HG03025 (cell line): ENCODE data around the gene KANSL1.

Source experiments
- ATAC-seq: cut with Tn5 transposase; IDR thresholded peaks from one replicate; pipeline ENCODE4 v1.9.1; 2021; ENCODE audit warnings: mild to moderate bottlenecking, moderate library complexity; ENCODE audit not compliant: unreplicated experiment, low FRiP score

KANSL1 gene

DNA sequence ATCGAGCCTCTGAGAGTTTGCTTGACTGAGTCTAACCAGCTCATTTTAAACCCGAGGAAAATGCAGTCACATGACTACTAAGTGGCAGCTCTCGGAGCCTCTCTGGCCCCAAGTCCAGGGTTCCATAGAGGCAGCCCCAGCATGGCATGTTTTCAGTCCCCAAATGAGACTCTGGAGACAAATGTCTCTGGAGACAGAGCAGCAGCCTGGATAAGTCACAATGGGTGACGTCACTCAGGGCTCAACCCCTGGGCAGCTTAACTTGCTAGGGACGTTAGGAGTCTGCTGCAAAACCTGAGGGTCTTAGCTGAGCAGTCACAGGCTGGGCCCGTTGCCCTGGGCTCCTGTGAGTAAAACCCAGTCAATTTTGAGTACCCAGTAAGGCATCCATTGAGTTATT, 201.1 kb downstream of the KANSL1 start:
- no peak for ATAC-seq

DNA sequence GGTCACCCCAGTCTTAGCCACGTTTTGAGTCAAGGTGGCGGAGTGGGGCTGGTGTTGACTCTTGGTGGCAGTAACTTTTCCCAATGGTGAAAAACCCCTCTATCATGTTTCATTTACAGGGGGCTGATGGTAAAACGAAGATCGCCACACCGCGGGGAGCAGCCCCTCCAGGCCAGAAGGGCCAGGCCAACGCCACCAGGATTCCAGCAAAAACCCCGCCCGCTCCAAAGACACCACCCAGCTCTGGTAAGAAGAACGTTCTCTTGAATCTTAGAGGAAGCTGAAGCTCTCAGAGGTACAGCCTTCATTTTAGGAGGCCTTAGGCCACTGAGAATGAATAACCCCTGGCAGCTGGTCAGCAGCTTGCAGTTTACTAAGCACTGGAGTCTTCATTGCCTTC, 201.9 kb downstream of the KANSL1 start:
- no peak for ATAC-seq

DNA sequence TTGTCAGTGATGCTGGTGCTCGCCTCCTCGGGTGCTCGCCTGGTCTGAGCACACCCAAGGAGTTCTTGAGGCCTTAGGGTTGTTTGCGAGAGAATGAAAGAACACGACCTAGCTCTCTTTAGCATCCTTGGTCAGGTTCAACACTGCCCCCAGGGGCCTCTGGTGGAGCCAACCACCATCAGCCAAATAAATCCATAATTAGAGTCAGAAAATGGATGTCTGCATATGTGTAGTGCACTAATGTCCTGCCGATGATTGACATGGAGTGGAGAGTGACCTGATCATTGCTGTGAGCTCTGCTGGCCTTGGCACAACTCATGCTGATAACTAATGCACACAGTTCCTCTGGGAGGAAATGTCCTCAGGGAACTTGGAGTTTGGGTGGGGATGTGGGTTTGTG, 202.3 kb downstream of the KANSL1 start:
- no peak for ATAC-seq

DNA sequence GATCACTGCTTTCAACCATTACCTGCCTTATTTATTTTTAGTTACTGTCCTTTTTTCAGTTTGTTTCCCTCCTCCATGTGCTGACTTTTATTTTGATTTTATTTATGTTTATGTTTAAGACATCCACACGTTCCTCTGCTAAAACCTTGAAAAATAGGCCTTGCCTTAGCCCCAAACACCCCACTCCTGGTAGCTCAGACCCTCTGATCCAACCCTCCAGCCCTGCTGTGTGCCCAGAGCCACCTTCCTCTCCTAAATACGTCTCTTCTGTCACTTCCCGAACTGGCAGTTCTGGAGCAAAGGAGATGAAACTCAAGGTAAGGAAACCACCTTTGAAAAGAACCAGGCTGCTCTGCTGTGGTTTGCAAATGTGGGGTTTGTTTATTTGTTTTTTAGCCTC, 203.5 kb downstream of the KANSL1 start:
- ATAC-seq: no peak

DNA sequence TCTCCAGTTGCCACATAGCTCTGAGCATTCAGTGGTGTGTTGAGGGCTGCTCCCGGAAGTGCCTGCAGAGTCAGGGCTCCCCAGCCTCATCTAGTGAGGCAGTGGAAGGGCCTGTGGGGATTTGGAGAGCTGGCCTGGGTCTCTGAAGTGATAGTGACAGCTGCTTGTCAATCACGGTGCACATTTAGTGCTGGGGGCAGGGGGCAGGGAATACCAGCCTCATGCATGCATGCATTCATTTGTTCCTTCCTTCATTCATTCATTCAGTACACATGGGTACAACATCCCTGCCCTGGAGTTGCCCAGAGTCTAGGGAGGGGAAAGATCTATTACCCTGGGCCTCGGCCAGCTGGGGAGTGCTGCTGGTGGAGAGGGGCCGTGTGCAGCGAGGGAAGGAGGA, 205.5 kb downstream of the KANSL1 start:
- ATAC-seq: no peak

DNA sequence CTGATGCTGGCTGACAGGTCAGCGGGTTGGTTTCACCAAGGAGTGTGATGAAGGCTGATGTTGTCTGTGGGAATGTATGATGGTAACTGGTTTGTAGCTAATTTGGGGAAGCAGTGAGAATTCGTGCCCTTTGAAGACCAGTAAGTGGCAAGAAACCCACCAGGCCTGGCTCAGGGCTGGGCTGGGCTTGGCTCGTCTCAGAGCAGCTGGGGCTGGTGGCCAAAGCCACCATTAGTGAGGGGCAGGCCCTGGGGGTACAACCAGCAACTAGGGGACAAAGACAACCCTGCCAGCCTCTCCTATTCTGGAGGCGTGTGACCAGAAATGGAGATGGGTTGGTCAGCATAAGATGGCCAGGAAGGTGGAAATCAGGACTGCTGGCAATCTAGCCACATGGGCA, 207.2 kb downstream of the KANSL1 start:
- ATAC-seq: no peak

DNA sequence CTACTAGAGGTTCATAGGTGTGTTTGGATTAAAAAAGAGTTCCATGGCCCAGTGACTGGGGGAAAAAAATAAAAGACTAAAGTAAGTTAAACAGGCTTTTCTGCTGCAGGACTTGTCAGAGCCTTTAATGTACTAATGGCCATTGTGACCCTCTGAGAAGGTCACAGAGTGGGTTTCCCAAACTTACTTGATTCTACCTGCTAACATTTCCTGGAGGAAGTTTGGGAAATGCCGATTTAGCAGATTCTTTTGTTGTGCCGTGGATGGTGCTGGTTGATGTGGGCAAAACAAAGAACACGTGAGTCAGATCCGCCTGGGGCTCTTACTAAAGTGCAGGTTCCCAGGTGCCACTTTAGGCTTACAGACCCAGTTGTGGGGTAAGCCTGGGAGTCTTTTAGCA, 207.8 kb downstream of the KANSL1 start:
- ATAC-seq: no peak

DNA sequence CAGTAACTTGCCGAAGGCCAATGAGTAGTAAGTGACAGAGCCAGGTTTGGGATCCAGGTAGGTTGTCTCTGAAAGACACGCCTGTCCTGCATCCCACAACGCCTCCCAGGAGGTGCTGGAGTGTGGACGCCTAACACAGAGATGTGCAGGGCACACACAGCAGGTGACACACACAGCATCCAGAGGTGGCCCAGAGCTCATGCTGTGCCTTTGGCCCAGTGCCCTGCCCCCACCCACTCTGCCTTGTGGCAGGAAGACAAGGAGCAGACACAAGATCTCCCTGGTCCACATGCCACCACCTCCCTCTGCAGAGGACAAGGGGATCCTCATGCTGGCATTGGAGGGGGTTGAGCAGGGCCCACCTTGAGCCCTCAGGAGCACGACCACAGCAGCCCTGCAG, 208.9 kb downstream of the KANSL1 start:
- ATAC-seq: no peak

DNA sequence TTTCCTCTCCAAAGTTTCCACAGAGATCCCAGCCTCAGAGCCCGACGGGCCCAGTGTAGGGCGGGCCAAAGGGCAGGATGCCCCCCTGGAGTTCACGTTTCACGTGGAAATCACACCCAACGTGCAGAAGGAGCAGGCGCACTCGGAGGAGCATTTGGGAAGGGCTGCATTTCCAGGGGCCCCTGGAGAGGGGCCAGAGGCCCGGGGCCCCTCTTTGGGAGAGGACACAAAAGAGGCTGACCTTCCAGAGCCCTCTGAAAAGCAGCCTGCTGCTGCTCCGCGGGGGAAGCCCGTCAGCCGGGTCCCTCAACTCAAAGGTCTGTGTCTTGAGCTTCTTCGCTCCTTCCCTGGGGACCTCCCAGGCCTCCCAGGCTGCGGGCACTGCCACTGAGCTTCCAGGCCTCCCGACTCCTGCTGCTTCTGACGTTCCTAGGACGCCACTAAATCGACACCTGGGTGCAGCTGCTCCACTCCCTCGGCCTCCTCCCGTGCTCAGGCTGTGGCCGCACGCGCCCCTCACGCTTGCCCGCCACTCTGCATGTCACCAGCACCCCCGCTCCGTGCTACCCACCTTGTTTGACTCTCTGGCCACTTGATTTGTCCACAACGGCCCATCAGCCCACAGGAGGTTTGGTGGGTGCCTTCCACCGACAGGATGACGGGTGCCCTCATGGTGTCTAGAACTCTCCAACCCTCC, 209.5 kb downstream of the KANSL1 start:
- ATAC-seq: no peak

DNA sequence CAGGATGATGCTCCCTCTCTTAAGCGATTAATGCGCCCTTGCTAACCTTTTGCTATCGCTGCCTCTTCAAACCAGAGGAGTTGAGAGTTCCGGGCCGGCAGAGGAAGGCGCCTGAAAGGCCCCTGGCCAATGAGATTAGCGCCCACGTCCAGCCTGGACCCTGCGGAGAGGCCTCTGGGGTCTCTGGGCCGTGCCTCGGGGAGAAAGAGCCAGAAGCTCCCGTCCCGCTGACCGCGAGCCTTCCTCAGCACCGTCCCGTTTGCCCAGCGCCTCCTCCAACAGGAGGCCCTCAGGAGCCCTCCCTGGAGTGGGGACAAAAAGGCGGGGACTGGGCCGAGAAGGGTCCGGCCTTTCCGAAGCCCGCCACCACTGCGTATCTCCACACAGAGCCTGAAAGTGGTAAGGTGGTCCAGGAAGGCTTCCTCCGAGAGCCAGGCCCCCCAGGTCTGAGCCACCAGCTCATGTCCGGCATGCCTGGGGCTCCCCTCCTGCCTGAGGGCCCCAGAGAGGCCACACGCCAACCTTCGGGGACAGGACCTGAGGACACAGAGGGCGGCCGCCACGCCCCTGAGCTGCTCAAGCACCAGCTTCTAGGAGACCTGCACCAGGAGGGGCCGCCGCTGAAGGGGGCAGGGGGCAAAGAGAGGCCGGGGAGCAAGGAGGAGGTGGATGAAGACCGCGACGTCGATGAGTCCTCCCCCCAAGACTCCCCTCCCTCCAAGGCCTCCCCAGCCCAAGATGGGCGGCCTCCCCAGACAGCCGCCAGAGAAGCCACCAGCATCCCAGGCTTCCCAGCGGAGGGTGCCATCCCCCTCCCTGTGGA, 210.2 kb downstream of the KANSL1 start:
- ATAC-seq: no peak

DNA sequence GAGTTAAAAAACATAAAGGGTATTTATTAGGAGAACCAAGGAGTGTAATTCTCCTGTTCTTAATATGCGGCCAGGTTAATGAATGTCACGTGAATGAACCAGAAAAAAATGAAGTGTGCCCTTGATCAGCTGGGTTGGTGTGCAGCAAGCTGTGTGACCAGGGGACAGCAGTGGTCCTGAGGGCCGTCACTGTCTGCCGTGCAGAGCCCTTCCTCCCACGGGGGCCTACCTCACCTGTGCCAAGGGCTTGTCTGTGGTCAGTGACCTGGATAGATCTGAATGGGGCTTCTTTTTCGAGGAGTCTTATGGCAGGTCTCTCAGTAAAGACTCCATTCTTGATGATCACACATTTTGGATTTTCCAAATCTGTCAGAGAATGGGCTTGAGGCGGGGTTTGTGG, 211.9 kb downstream of the KANSL1 start:
- ATAC-seq: no peak

DNA sequence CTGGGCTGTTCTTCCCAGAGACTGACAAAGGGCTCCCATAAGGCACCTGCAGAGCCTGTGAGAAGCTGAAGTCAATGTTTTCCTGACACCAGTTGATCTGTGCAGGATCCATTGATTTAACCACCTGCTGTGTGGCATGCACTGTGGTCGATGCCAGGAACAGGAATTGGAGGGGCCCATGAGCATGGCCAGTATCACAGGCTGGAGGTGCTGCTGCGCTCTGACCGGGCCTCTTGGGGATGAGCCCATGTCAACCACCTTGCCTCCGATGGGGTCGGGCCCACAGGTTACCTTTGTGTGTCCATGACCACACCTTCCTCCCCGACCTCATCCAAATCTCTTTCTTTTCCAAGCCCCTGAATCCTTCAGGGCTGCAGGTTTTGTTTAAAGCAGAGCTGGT, 212.4 kb downstream of the KANSL1 start:
- ATAC-seq: no peak
